NCI-H1417 treated with DMSO at 0.1 percent for 48 hours (cell line): ENCODE data around the gene MOB1A.
"Not testable (repeated sequence)": the region's sequence is repeated elsewhere in the genome, so short reads cannot be mapped to it uniquely, and the experiment has no call there.

ENCODE experiments used
- DNase-seq: peaks from one replicate; lab custom pipeline; 2025; lab: John Stamatoyannopoulos, UW

Gene MOB1A

DNA sequence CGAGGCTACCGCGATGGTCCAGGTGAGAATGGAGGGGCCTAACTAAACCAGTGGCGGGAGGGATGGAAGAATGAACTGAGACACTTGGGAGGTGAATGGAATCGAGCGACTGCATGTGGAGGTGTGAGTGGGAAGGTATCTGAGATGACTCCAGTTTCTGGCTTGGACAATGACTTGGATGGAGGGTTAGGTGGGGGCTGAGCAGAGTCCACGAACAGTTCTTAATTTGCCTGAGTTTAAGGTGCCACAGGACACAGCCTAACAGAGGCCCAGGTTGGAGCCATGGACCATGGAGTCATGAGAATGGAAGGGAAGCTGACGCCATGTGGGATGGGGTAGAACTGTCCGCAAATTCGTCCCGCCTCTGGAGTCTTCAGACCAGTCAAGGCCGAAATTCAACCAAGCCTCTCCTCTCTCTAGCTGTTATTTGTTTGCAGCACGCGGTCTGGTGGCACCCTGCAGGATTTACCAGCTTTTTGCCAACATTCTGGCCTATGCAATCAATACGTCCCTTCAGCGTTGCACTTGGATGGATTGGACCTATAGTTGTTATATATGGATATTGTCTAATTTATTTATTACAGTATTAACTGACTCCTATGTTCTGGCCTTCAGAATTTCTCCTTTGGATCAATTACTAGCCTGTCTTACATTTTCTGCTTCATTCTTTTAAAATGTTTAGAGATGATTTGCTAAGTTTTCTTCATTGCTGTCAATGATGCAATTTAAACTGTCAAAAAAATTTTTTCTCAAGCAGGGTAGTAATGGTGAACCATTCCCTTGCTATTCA lies 30.0 kb downstream of the MOB1A start:
- DNase-seq, result no peak

GRCh38 chr2:74147727-74148456 lies 30.8 kb downstream of the MOB1A start, which contains the start of gene BOLA3:
BOLA3 (minus strand) TSS chr2:74147912; CDS start chr2:74147874, 38 bp downstream.
- DNase-seq, result peak; percentile 65

GRCh38 chr2:74146929-74147726 lies 31.6 kb downstream of the MOB1A start:
- DNase-seq, result no peak

- no peak for DNase-seq
Observed at GRCh38 chr2:74142340-74142739, 36.3 kb downstream of the MOB1A start.

GRCh38 chr2:74138600-74139323 lies 39.9 kb downstream of the MOB1A start:
- DNase-seq, result no peak

DNA sequence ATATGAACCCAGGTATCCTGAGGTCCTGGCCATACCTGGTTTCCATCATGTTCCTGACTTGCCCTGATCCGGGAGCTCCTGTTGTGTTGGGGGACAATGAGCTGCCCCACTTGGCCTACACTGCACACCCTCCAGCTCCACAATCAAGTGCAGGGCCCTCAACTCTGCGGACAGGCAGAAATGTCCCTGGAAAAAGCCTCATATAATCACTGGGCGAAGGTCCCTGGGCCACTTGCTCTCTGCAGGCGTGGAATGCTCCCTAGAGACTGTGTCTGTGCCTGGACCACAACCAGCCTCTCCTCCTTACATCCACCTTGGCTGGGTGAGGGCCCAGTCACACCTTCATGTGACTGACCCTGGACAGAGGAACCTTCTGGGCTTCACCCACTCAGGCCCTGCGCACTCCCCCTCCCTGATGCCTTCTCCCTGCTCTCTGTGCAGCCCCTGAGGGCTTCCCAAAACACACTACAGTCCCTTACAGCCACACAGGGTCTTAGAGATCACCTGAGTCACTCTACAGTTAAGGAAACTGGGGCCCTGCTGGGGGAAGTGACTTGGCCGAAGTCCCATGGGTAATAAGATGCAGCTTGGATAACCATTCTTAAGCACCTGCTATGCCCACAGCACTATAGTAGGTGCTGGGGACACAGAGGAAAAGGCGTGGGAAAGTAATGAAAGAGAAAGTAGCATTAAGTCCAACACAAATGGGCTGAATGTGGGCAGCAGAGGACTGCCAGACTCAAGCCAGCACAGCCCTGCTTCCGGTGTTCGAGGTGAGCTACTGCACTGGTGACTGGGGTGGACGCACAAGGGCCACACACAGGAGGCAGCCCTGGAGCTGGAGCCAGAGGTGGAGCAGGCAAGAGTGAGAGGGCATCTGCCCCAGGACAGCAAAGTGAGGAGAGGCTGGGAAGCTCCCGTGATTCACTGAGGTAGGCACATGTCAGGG lies 40.8 kb downstream of the MOB1A start:
- no peak for DNase-seq

- DNase-seq, result no peak
Observed at GRCh38 chr2:74131901-74132300, 46.8 kb downstream of the MOB1A start.

- DNase-seq, result no peak
Observed at GRCh38 chr2:74130211-74130995, 48.3 kb downstream of the MOB1A start.

DNA sequence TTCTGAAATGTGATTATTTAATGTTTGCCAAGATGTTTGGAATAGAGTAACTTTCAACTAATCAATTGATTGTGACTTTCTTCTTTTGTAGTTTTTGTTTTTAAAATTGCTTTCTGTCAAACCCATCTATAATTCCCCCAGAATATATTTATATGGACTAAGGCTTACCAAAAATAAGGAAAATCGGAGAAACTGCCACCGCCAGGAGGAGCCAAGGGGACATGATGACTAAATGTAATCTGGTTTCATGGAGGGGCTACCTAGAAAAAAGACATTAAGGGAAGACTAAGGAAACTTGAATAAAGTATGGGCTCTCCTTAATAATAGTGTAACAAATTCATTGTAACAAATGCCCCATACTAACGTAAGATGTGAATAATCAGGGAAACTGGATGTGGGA lies 50.5 kb downstream of the MOB1A start:
- DNase-seq, result no peak

DNA sequence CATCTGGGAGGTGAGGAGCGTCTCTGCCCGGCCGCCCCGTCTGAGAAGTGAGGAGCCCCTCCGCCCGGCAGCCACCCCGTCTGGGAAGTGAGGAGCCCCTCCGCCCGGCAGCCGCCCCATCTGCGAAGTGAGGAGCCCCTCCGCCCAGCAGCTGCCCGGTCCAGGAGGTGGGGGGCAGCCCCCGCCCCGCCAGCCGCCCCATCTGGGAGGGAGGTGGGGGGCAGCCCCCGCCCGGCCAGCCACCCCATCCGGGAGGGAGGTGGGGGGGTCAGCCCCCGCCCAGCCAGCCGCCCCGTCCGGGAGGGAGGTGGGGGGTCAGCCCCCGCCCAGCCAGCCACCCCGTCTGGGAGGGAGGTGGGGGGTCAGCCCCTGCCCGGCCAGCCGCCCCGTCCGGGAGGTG lies 54.7 kb downstream of the MOB1A start:
- not testable (repeated sequence) for DNase-seq

GRCh38 chr2:74121846-74122245 lies 56.8 kb downstream of the MOB1A start:
- not testable (repeated sequence) for DNase-seq

DNA sequence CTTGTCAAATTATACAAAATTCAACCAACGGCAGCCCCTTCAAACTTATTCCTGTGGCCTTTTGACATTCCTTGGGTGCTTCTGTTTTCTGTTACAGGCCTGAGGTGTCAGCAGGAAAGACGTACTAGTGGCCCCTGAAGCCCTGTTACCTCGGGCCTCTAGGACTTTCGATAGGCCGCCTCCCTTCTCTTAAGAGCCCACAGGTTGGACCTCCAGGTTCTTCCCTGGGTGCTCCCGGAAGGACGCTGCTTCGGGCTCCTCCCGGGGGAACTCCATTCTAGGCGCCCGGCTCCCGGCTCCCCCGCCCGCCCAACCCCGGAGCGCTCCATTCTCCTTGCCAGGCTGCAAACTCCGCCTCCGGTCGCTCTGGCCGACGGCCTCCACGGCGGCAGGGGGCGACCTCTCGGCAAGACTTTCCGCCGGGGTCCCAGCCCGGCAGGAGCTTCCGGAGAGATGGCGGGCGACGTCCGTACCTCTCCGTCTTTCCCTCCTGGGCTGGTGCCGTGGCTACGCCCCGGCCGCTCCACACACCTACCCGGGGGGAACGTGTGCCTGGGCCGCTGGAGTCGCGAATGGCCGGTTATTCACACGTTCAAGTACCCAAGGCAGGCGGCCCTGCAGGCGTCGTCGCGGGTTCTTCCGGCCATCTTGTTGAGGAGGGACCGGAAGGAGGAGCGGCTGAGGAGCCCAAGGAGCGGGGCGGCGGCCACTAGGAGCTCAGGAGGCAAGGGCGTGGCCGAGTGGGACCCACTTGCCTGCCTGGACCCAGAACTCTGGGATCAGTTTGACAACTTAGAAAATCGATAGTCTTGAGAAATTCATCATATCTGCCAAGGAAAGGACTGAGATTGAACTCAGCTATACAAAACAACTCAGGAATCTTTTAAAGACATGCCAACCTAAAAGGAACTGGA lies 58.5 kb downstream of the MOB1A start:
- DNase-seq, result peak; percentile 60

GRCh38 chr2:74119339-74119738 lies 59.3 kb downstream of the MOB1A start:
- DNase-seq, result no peak

DNA sequence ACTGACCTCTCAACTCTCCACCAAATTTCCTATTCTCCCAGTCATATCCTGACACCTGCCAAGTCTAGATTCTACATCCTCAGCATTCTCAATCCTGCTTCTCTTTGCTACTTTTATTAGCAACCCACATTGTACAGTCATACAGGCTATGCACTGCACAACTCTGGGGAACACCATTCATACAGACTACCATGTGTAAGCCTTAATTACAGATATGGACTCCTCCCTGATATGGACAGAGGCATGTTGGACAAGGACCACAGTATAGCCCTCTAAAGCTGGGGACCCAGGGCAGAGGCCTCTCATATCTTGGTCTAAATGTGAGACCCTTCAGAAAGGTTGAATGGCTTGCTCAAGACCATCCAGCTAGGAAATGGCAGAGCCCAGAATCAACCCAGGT lies 67.3 kb downstream of the MOB1A start:
- no peak for DNase-seq

DNA sequence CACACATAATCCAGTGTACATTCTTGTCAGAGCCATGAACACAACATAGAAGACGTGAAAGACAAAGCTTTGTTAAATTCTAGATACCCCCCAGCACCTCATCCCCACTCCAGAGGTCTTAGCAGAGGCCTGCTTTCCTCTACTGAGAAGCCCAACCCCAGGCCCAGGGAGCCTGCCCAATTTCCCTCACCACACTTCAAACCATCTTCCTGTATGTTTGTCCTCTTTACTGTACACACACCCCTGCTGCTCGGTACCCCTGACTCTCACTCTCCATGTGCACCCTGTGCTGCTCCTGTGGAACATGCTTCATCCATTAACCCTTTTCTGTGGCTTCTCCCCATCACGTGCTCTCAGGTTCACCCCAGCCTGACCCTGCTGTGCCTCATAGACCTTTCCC lies 68.1 kb downstream of the MOB1A start:
- no peak for DNase-seq

DNA sequence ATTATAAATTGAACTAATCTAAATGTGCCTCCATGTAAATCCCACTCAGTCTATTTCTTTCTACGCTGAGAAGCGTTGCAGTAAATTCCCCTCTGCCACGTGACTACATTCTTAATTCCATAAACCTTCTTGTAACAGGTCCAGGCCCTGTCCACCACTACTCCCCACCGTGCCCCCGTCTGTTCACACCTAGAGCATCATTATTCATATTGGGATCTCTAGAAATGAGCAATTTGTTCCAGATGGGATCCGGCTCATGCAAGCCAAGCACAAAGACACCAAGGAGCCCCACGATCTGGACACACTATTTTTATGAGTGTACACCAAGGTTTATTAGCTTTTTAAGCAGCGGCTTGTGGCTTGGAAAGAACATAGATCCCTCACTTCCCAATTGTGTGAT lies 69.1 kb downstream of the MOB1A start:
- no peak for DNase-seq

DNA sequence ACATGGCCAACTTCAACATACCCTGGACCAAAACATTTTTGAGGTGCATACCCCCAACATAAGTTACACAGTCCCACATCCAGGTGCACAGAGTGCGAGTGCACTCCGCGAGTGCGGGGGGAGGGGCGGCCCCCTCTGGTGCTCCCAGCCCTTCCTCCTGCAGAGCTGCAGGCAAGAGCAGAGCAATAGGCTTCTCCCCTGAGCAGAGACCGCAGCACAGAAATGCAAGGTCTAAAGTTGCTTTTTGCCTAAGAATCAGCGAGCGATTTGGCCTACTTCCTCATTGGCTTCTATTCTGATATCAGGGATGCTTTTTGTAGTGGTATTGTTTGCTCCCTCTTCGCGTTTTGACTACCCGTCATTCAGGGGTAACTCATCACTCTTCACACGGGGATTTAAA lies 71.6 kb downstream of the MOB1A start:
- no peak for DNase-seq

- DNase-seq, result no peak
Observed at GRCh38 chr2:74105413-74105812, 73.3 kb downstream of the MOB1A start.

- no peak for DNase-seq
Observed at GRCh38 chr2:74104839-74105238, 73.8 kb downstream of the MOB1A start.
